Natural killer cell (primary cell): ENCODE measurements around the gene OR8G1. TPM values are rescaled to one million over a fixed set of nuclear protein-coding genes. Genes with fewer than 3 reads are reported as not detected.

Experiments
- ATAC-seq, 3 donors: fragments of 150-1000 bp in 2 of 3; fragments of 200-7000 bp in 1 of 3; cut with Tn5 transposase; 1 replicate in 1 of 3; 2 replicates in 2 of 3; pipeline ENCODE4 v1.10.0; 2021; ENCODE audit warnings: mild to moderate bottlenecking in 2 of 3, moderate library complexity in 2 of 3
- DNase-seq, 2 donors: peaks; one replicate each; pipeline versions ENCODE4 v3.0.0 to v3.0.0-alpha.2; 2013 to 2021; ENCODE audit warnings: mixed read lengths in 1 of 2
- H3K27ac ChIP-seq: one replicate; pipeline ENCODE4 v1.5.1; 2013; ENCODE audit warnings: mild to moderate bottlenecking, low read length
- H3K27me3 ChIP-seq: one replicate; pipeline ENCODE4 v1.6.1; 2013; ENCODE audit warnings: low read length; ENCODE audit not compliant: control insufficient read depth, insufficient read depth
- H3K36me3 ChIP-seq: one replicate; pipeline ENCODE4 v1.6.1; 2013; ENCODE audit warnings: low read length; ENCODE audit not compliant: control insufficient read depth, insufficient read depth
- H3K4me1 ChIP-seq: one replicate; pipeline ENCODE4 v1.6.1; 2013; ENCODE audit warnings: low read length; ENCODE audit not compliant: control insufficient read depth, insufficient read depth
- H3K4me3 ChIP-seq: one replicate; pipeline ENCODE4 v1.5.1; 2013; ENCODE audit warnings: low read length
- H3K9me3 ChIP-seq: one replicate; pipeline ENCODE4 v1.6.1; 2013; ENCODE audit warnings: low read length; ENCODE audit not compliant: control insufficient read depth, insufficient read depth
- H3K27ac Mint-ChIP-seq, 2 donors: one replicate each; pipeline ENCODE4 v1.8.0; 2022; ENCODE audit warnings: mild to moderate bottlenecking in 2 of 2, mixed read lengths in 2 of 2, moderate library complexity in 1 of 2
- H3K27me3 Mint-ChIP-seq, 2 donors: one replicate each; pipeline ENCODE4 v1.8.0; 2022; ENCODE audit warnings: low read depth in 2 of 2, mixed read lengths in 2 of 2
- H3K36me3 Mint-ChIP-seq: one replicate; pipeline ENCODE4 v1.8.0; 2022; ENCODE audit warnings: mixed read lengths
- H3K4me1 Mint-ChIP-seq, 2 donors: one replicate each; pipeline ENCODE4 v1.8.0; 2022; ENCODE audit warnings: mixed read lengths in 2 of 2
- H3K4me3 Mint-ChIP-seq: one replicate; pipeline ENCODE4 v1.8.0; 2022; ENCODE audit warnings: mild to moderate bottlenecking, moderate library complexity, mixed read lengths
- H3K9me3 Mint-ChIP-seq, 2 donors: one replicate each; pipeline ENCODE4 v1.8.0; 2022; ENCODE audit warnings: mixed read lengths in 2 of 2
- CTCF ChIP-seq: fragments of 200-600 bp; IDR thresholded peaks from one replicate; pipeline ENCODE4 v1.8.0; 2022; ENCODE audit warnings: antibody characterized with exemption
- WGBS: methylation state at CpG from one replicate; pipeline ENCODE4 v1.1.7; 2013; ENCODE audit warnings: missing lambda C conversion rate; ENCODE audit not compliant: insufficient coverage; 5-methylcytosine and 5-hydroxymethylcytosine counted together
- intact Hi-C: fragments of 100-400 bp; cut with micrococcal nuclease; formaldehyde crosslinking; loops from one replicate; pipeline ENCODE4 v1.14.2; 2022
- total RNA-seq, 4 donors: library from RNA; stranded (reverse); fragments of 120-200 nt in 1 of 4; gene quantifications; one replicate each; pipeline versions ENCODE4 v1.2.3 to v1.2.4, GENCODE V29; 2013 to 2022

The OR8G1 gene
- total RNA-seq, 3 donors from 2014 or later (not counting 1 experiment from before 2014, with no cell fraction given), result not detected

GRCh38 chr11:124195189-124195734 is 45.6 kb upstream of the OR8G1 start:
- Histone ChIP-seq H3K27ac (no peak overlapping the region), H3K4me1 (no peaks in the 10 kb centered on the region), H3K27me3 (no peaks in the 10 kb centered on the region), H3K4me3 (no peak overlapping the region), H3K36me3 (no peaks in the 10 kb centered on the region), H3K9me3 (no peaks in the 10 kb centered on the region)
- DNase-seq (peak in 1 of 2 donors; percentile 65), ATAC-seq (peak; percentile 53 to 73 (median 67))
- intact Hi-C loops, result loop anchor here (1.0 kb wide), 1 partner anchor 124 kb away; no protein-coding TSS in a partner anchor
- Mint-ChIP-seq H3K27me3 (peaks cover 0 to 16% of the 10 kb centered on the region in 2 donors), H3K36me3 (no peaks in the 10 kb centered on the region), H3K4me3 (no peak overlapping the region), H3K4me1 (no peaks in the 10 kb centered on the region), H3K27ac (no peak overlapping the region), H3K9me3 (no peaks in the 10 kb centered on the region)
- WGBS, result 55% methylated on average over 3 of the region's 4 CpGs
- peak; percentile 58 for TF ChIP-seq CTCF

GRCh38 chr11:124197999-124198398 is 42.9 kb upstream of the OR8G1 start:
- no peak overlapping the region for H3K27ac ChIP-seq
- H3K27ac Mint-ChIP-seq, result no peak overlapping the region
- no peaks in the 10 kb centered on the region for H3K9me3 ChIP-seq
- no peaks in the 10 kb centered on the region for H3K36me3 Mint-ChIP-seq
- no peak overlapping the region for H3K4me3 Mint-ChIP-seq
- intact Hi-C loops, result no loop called here
- WGBS, result 89% methylated on average over 2 of the region's 2 CpGs
- ATAC-seq, result no peak
- H3K4me1 Mint-ChIP-seq, result no peaks in the 10 kb centered on the region
- no peaks in the 10 kb centered on the region for H3K4me1 ChIP-seq
- H3K4me3 ChIP-seq, result no peak overlapping the region
- DNase-seq, result no peak
- H3K27me3 ChIP-seq, result no peaks in the 10 kb centered on the region
- peaks cover 0 to 10% of the 10 kb centered on the region in 2 donors for H3K27me3 Mint-ChIP-seq
- TF ChIP-seq CTCF, result no peak
- no peaks in the 10 kb centered on the region for H3K36me3 ChIP-seq
- H3K9me3 Mint-ChIP-seq, result no peaks in the 10 kb centered on the region

GRCh38 chr11:124198897-124199296 is 42.0 kb upstream of the OR8G1 start:
- H3K4me1 Mint-ChIP-seq, result no peaks in the 10 kb centered on the region
- Histone ChIP-seq H3K27me3 (no peaks in the 10 kb centered on the region), H3K9me3 (no peaks in the 10 kb centered on the region), H3K27ac (no peak overlapping the region), H3K36me3 (no peaks in the 10 kb centered on the region), H3K4me1 (no peaks in the 10 kb centered on the region), H3K4me3 (no peak overlapping the region)
- H3K27me3 Mint-ChIP-seq, result peaks cover 0 to 8% of the 10 kb centered on the region in 2 donors
- no peak for DNase-seq
- 87% methylated on average over 7 of the region's 7 CpGs for WGBS
- H3K4me3 Mint-ChIP-seq, result no peak overlapping the region
- ATAC-seq, result no peak
- intact Hi-C loops, result no loop called here
- no peaks in the 10 kb centered on the region for H3K36me3 Mint-ChIP-seq
- H3K9me3 Mint-ChIP-seq, result no peaks in the 10 kb centered on the region
- no peak for TF ChIP-seq CTCF
- H3K27ac Mint-ChIP-seq, result no peak overlapping the region

- 77% methylated on average over 1 of the region's 1 CpG for WGBS
- Histone ChIP-seq H3K4me3 (no peak overlapping the region), H3K27me3 (no peaks in the 10 kb centered on the region), H3K9me3 (no peaks in the 10 kb centered on the region), H3K4me1 (no peaks in the 10 kb centered on the region), H3K27ac (no peak overlapping the region), H3K36me3 (no peaks in the 10 kb centered on the region)
- H3K4me1 Mint-ChIP-seq, result no peaks in the 10 kb centered on the region
- no peak overlapping the region for H3K4me3 Mint-ChIP-seq
- peaks cover 0 to 6% of the 10 kb centered on the region in 2 donors for H3K27me3 Mint-ChIP-seq
- intact Hi-C loops, result no loop called here
- DNase-seq, result no peak
- no peak for ATAC-seq
- no peak for TF ChIP-seq CTCF
- H3K27ac Mint-ChIP-seq, result no peak overlapping the region
- H3K9me3 Mint-ChIP-seq, result no peaks in the 10 kb centered on the region
- no peaks in the 10 kb centered on the region for H3K36me3 Mint-ChIP-seq
Measured at GRCh38 chr11:124199702-124200101, 41.2 kb upstream of the OR8G1 start.
